Measurements from ENCODE around the gene MRPS27.
"Not testable (repeated sequence)": the region's sequence is repeated elsewhere in the genome, so short reads cannot be mapped to it uniquely, and the experiment has no call there.

The MRPS27 gene

DNA sequence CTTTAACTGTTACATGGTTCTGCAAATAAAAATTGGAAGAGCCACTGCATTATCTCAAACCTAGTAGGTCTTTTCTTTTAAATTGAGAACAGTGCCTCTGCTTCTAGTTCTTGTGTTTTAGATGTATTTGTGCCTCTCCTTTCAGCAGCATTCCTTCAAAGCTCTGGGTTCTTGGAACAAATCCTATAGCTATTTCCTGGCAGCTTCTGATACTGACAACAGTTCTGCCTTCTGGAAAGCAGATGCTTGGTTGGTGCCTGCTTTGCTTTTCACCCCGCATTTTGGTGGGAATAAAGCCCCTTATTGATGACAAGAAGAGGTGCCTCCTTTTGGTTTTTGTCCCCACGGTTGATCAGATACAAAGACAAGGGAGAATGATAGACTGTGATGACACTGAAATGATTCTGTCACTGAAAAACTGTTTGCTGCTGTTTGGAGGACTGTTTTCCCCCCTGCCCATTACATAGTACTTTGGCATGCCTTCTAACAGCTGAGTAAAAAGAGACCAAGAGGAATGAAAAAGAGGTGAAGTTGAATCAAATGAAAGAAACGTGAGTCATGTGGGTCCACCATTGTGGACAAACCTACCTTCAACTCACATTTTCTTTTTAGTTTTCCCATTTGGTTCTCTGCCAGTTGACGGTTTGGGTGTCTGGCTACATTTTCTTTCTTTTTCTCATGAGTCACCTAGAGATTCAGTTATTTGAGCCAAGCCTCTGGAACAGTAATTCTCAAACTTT lies 5.7 kb upstream of the MRPS27 start:
- DNase-seq: peak in 3 of 58 donors; percentile 12 to 32 (median 20)

- no peak for DNase-seq
Observed at GRCh38 chr5:72324189-72324825, 4.3 kb upstream of the MRPS27 start.

DNA sequence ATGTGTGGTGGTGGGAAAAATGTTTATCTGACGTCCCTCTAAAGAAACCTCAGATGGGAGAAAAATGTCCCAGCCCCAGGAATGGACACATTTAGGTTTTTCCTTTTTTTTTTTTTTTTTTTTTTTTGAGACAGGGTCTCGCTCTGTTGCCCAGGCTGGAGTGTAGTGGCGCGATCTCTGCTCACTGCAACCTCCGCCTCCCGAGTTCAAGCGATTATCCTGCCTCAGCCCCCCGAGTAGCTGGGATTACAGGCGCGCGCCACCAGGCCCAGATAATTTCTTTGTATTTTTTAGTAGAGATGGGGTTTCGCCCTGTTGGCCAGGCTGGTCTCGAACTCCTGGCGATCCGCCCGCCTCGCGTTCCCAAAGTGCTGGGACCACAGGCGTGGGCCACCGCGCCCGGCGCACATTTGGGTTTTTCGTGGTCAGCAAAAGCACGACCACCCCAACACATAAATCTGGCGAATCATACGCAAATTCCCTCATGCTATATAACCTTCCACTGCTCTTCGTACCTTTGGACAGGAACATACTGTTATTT lies 535 bp downstream of the MRPS27 start:
- peak in 9 of 58 donors; percentile 11 to 54 (median 32) for DNase-seq

DNA sequence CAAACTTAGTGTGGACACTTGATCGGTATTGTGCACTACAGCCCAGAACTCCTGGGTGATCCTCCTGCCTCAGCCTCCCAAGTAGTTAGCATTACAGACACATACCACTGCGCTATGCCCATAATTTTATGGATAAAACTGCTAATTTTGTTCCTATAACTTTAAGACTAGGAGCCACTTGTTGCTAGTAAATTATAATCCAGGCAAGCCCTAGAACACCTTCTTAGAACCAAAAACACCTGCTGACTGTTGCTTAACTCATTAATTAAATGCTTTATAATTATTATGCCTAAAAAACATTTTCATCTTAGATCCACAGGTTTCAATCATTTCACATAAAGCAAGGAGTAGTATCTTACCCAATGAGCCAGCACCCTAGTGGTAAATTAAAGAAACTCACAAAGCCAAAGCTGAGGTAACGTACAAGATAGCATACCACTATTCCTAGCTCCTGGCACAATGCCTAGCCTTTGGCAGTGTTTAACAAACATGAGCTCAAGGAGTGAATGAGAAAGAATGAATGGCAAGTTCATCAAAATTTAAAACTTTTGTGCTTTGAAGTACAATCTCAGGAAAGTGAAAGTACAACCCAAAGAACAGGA lies 5.4 kb downstream of the MRPS27 start:
- peak in 3 of 58 donors; percentile 5 to 16 (median 8) for DNase-seq

- no peak for DNase-seq
Observed at GRCh38 chr5:72313141-72313540, 6.9 kb downstream of the MRPS27 start.

GRCh38 chr5:72308853-72309191 lies 11.2 kb downstream of the MRPS27 start:
- no peak for DNase-seq

DNA sequence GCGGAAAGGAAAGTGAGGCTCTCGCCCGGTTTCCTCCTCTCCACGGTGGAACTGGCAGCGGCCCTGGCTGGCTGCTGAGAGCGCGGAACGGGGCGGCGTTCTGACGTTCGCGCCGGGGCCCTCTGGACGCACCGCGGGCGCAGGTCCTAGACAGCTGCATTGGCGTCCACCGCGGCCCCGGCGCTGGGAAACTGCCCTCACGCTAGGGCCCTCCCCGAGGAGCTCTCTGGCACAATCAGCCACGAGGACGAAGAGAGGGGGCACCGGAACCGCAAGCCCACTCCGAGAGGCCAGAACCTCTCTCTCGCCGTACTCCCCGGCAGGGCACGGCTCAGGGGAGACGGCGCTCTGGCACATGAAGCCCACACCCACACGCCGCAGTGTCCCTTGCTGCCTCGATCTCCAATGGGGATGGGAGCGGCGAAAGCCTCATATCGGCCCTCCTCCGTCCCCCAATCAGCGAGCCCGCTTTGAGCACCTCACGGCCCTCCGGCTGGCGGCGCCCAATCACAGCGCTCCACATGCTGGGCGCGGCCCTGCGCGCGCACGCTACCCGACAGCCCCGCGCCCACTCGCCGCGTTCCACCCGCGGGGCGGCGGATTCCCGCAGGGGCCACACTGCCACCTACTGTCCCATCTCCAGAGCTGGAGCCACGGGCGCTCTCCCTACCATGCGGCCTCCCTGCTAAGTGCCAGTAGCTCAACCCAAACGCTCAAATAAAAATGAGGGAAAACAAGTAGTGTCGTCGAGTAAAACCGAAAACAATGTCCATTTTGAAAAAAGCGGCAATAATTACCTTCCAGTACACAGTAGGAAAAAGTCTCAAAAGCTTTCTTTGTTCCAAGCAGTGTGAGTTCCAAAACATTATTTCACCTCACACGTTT lies 11.8 kb downstream of the MRPS27 start:
- peak; percentile 80 to 99 (median 97) for DNase-seq

DNA sequence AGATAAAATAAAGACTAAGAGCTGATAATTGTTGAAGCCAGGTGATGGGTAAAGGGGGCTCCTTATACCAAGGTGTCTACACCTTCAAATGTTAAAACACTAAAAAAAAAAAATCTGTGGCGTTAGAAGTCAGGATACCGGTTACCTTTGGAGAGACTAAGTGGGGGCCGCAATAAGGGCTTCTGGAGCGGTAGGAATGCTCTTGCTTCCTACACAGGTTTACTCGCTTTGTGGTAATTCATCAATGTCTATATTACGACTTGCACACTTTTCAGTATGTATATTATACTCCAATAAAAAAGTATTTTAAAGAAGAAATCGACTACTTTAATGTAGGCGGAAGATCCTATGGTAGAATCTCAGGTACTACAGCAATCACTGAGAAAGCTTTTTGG lies 12.5 kb downstream of the MRPS27 start:
- peak in 1 of 58 donors; percentile 30 for DNase-seq

GRCh38 chr5:72305194-72306142 lies 14.6 kb downstream of the MRPS27 start:
- no peak for DNase-seq

DNA sequence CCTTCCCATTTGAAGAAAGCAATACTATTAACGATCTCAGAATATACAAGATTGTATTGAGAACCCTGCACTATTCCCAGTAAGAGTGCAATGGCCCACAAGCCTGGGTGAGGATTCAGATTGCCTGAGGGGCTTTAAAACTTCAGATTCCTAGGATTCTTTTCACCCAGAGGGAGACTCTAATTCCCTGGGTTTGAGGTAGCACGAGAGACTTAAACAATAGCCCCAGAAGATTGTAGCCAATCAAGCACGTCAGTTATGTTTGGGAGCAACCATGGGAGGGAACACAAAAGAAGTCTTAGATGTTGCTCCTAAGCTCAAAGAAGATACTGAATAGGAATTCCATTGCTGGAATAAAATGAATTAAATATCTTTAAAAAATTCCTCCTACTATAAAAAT lies 17.9 kb downstream of the MRPS27 start:
- DNase-seq: no peak

DNA sequence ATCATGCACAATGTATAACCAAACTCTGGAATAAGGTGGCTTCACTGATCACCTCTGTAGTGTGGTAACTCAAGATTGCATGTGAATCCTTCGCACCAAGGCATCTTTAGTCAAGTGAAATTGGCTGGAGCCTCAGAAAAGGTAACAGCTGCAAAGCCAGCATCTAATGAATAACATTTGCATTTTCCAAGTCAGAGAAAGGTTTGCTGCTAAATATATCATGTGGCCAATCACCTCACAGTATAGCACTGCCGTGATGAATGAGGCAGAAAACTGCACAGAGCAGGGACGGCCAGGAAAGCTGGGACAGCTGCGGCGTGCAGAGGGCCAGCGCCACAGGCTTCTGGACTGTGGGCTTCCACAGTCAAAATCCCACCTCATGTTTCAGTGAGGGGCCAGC lies 18.5 kb downstream of the MRPS27 start:
- peak in 3 of 58 donors; percentile 7 to 38 (median 8) for DNase-seq

GRCh38 chr5:72300590-72301339 lies 19.3 kb downstream of the MRPS27 start:
- DNase-seq: no peak

DNA sequence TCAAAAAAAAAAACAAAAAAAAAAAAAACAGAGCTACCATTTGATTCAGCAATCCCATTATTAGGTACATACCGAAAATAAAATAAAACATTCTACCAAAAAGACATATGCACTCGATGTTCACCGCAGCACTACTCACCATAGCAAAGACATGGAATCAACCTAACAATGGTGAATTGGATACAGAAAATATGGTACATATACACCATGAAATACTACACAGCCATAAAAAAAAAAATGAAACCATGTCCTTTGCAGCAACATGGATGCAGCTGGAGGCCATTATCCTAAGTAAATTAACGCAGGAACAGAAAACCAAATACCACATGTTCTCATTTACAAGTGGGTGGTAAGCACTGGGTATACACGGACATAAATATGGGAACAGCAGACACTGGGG lies 21.3 kb downstream of the MRPS27 start:
- no peak for DNase-seq

DNA sequence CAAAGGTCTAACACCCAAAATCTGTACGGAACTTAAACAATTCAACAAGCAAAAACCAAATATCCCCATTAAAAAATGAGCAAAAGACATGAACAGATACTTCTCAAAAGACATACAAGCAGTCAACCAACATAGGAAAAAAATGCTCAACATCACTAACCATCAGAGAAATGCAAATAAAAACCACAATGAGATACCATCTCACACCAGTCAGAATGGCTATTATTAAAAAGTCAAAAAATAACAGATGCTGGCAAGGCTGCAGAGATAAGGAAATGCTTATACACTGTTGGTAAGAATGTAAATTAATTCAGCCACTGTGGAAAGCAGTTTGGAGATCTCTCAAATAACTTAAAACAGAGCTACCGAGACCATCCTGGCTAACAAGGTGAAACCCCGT lies 21.9 kb downstream of the MRPS27 start:
- not testable (repeated sequence) for DNase-seq

DNA sequence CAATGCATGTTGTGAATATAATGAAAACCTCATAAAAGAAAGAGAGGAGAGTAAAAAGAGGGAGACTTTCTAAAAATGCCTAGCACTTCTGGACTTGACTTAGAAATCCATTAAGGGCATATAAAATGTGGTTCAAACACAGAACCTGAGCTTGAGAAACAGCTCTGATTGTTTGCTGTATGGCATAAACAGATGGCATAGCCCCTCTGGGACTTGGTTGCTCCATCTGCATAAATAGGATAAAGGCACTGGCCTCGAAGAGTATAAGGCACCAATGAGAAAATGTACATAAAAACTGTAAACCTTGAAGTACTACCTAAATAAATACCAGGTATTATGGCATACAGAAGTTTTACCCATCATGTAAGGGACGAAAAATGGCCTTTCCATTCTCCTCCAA lies 23.8 kb downstream of the MRPS27 start:
- DNase-seq: no peak

DNA sequence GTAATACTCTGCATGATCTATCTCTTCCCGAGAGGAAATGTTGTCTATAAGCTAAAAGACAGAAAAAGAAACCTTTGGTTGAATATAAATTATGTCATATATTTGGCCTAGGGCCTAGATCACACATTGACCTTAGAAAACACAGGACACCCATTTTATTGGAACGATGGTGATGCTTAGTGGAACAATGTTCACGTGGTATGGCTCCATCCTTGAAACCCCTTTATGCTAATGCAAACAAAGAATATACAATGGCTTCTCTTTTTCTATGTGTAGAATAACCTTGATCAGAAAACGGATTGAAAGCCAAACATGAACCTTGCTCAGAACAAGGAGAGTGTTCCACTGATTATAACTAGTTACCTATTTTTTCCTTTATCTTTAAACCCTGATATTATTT lies 24.5 kb downstream of the MRPS27 start:
- no peak for DNase-seq

- no peak for DNase-seq
Observed at GRCh38 chr5:72294473-72294872, 25.6 kb downstream of the MRPS27 start.

DNA sequence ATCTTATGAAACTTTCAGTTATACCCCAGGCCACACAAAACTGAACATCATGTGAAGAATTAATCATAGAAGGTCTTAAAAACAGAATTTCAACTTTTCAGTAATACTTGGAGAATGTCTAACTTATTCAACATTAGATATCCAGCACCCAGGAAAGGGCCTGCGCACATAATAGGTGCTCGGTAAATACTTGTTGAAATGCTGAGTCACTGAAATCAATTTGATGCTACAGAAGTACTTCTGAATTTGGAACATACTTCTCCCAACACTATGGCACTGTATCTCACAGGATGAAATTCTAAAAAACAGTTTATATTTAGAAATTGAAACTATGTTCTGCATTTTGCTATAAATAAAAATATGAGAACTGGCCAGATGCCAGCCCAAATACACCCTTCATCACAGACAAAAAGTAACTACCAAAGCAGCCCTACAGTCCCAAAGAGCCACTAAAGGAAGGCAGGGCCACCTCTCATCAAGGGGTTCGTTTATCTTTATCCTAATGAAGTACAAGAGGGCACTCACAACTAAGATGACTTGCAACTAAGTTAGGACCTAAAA lies 26.5 kb downstream of the MRPS27 start:
- DNase-seq: no peak

DNA sequence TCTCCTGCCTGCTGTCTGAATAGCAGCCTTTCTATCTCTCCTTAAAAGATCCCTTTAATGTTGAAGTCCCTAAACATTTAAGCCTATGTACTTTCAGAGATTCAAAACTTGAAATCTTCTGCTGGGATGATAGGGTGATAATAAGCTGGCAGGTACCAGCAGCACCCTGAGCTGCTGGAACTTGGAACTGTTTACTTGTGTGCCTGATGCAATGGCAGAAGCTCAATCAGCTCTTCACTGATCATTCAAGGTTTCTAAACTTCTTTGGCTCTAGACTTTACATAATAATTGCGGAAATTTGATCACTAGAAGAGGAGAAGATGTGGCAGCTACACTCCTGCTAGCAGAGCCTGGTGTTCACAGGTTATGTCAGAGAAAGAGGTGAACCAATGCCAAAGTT lies 27.6 kb downstream of the MRPS27 start:
- no peak for DNase-seq

All from anterior cingulate cortex (tissue), 58 donors.